Cardiac fibroblast (primary cell): ENCODE measurements around the gene MAP1LC3A.
A peak's percentile ranks its signal among the peaks of the same experiment; 100 is the strongest.

Experiments used
- DNase-seq, 2 donors: peaks; one replicate each; pipeline versions ENCODE4 v3.0.0 to v3.0.0-alpha.2; 2010; ENCODE audit warnings: low read depth in 2 of 2
- H3K4me3 ChIP-seq, 2 donors: replicated peaks in 1 of 2; 1 replicate in 1 of 2; 2 replicates in 1 of 2; pipeline ENCODE4 v1.5.1; 2011; ENCODE audit warnings: low read depth in 2 of 2, low read length in 2 of 2, mild to moderate bottlenecking in 2 of 2, moderate library complexity in 1 of 2
- CTCF ChIP-seq: IDR thresholded peaks from one replicate; pipeline ENCODE4 v1.5.1; 2011; ENCODE audit warnings: low read depth, mild to moderate bottlenecking, low read length, inconsistent platforms

MAP1LC3A gene

GRCh38 chr20:34536798-34537394 lies 21.6 kb upstream of the MAP1LC3A start:
- H3K4me3 ChIP-seq: no peak overlapping the region
- TF ChIP-seq CTCF: peak; percentile 69
- DNase-seq: peak; percentile 55 to 74

GRCh38 chr20:34537651-34538050 lies 20.9 kb upstream of the MAP1LC3A start:
- no peak overlapping the region for H3K4me3 ChIP-seq
- TF ChIP-seq CTCF: no peak
- DNase-seq: no peak

GRCh38 chr20:34538671-34539123 lies 19.8 kb upstream of the MAP1LC3A start:
- DNase-seq: peak; percentile 69 to 72
- no peak overlapping the region for H3K4me3 ChIP-seq
- TF ChIP-seq CTCF: peak; percentile 95

GRCh38 chr20:34539756-34540155 lies 18.8 kb upstream of the MAP1LC3A start:
- no peak overlapping the region for H3K4me3 ChIP-seq
- no peak for TF ChIP-seq CTCF
- no peak for DNase-seq

- H3K4me3 ChIP-seq: no peak overlapping the region
- DNase-seq: no peak
- TF ChIP-seq CTCF: no peak
Observed at GRCh38 chr20:34540596-34541263, 17.8 kb upstream of the MAP1LC3A start.

- no peak for DNase-seq
- no peak overlapping the region for H3K4me3 ChIP-seq
- TF ChIP-seq CTCF: no peak
Observed at GRCh38 chr20:34541264-34541901, 17.1 kb upstream of the MAP1LC3A start.
